ENCODE data around the gene CYS1. TPM values are rescaled to one million over a fixed set of nuclear protein-coding genes. Genes with fewer than 3 reads are reported as not detected.

CYS1 gene
- total and polyA plus RNA-seq, 2 of the 13 experiments (the other 11 are each of a cell fraction or from before 2014, with no cell fraction given): 0.04 TPM; not detected in 1

DNA sequence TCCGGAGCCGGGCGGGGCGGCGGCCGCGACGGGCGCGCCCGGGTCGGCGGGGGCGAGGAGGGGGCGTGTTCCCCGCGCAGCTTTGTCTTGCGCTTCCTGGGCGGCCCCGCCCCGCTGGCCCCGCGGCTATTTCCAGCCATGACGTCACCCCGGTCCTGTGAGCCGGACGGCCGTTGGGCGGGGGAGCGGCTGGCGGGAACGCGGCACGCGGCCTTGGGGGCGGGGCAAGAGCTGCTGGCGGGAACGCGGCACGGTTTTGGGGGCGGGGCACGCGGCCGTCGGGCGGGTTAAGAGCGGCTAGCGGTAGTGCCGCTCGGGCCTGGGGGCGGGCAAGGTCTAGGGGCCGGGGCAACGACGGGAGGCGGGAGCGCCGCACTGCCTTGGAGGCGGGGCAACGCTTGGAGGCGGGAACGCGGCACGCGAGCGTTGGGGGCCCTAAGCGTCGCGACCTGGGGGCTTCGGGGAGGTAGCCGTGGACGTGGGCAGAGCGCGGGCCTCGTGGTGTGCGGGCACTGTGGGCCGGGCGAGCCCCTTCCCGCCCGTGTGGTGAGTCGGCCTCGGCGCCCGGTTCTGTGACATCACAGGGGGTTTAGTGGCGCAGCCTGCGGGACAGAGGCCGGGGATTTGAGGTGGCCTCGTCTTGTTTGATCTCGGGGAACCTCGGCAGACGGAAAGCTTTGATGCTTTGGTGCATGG is 36.2 kb downstream of the CYS1 start (continued):
- no peak for TF ChIP-seq KAT2B (IDR thresholded peaks at IDR 0.05; ENCODE audit: borderline replicate concordance, low read depth, low read length)
- no peak for TF ChIP-seq EZH2 (conservative IDR thresholded peaks at IDR 0.05; ENCODE audit: low read depth, low read length)
- no peak for TF ChIP-seq PBX3 (CRISPR knock-in tag; IDR thresholded peaks at IDR 0.05; ENCODE audit: borderline replicate concordance)
- TF ChIP-seq, protein P1, sequence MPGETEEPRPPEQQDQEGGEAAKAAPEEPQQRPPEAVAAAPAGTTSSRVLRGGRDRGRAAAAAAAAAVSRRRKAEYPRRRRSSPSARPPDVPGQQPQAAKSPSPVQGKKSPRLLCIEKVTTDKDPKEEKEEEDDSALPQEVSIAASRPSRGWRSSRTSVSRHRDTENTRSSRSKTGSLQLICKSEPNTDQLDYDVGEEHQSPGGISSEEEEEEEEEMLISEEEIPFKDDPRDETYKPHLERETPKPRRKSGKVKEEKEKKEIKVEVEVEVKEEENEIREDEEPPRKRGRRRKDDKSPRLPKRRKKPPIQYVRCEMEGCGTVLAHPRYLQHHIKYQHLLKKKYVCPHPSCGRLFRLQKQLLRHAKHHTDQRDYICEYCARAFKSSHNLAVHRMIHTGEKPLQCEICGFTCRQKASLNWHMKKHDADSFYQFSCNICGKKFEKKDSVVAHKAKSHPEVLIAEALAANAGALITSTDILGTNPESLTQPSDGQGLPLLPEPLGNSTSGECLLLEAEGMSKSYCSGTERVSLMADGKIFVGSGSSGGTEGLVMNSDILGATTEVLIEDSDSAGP (CRISPR knock-in tag; IDR thresholded peaks at IDR 0.05; ENCODE audit: borderline replicate concordance): no peak; the same call in 1 of the 2 replicates
- no peak for TF ChIP-seq ZNF12 (CRISPR knock-in tag; IDR thresholded peaks at IDR 0.05)
- TF ChIP-seq, protein P2, sequence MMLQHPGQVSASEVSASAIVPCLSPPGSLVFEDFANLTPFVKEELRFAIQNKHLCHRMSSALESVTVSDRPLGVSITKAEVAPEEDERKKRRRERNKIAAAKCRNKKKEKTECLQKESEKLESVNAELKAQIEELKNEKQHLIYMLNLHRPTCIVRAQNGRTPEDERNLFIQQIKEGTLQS (CRISPR knock-in tag; IDR thresholded peaks at IDR 0.05): peak; percentile 75; the same call in 1 of the 2 replicates
- TF ChIP-seq POGZ (CRISPR knock-in tag; IDR thresholded peaks at IDR 0.05): no peak; the same call in 1 of the 2 replicates
- no peak for TF ChIP-seq SMAD3 (CRISPR knock-in tag; IDR thresholded peaks at IDR 0.05)
- TF ChIP-seq ZNF451 (CRISPR knock-in tag; IDR thresholded peaks at IDR 0.05): 0 out of 2 replicates have a peak, but pooled peaks have one; percentile 68
- no peak for TF ChIP-seq ZNF431 (CRISPR knock-in tag; IDR thresholded peaks at IDR 0.05; ENCODE audit: borderline replicate concordance, low read depth)
- no peak for TF ChIP-seq ZNF326 (CRISPR knock-in tag; IDR thresholded peaks at IDR 0.05; ENCODE audit: borderline replicate concordance)
- no peak for TF ChIP-seq GTF2F1 (IDR thresholded peaks at IDR 0.05; ENCODE audit: low read length)
- no peak for TF ChIP-seq MED8 (CRISPR knock-in tag; IDR thresholded peaks at IDR 0.05; ENCODE audit: insufficient replicate concordance)
- peak; percentile 21; the same call in 1 of the 2 replicates for TF ChIP-seq HOXA7 (CRISPR knock-in tag; IDR thresholded peaks at IDR 0.05)
- TF ChIP-seq ZNF737 (CRISPR knock-in tag; IDR thresholded peaks at IDR 0.05; ENCODE audit: borderline replicate concordance): no peak
- 0 out of 2 replicates have a peak, but pooled peaks have one; percentile 40 for TF ChIP-seq KDM5B (CRISPR knock-in tag; IDR thresholded peaks at IDR 0.05; ENCODE audit: borderline replicate concordance)
- no peak for TF ChIP-seq HMGA1 (CRISPR knock-in tag; conservative IDR thresholded peaks at IDR 0.05)
- TF ChIP-seq NFAT5 (CRISPR knock-in tag; IDR thresholded peaks at IDR 0.05): 0 out of 2 replicates have a peak, but pooled peaks have one; percentile 51
- TF ChIP-seq ZNF256 (CRISPR knock-in tag; conservative IDR thresholded peaks at IDR 0.05): no peak
- TF ChIP-seq XRCC5 (optimal IDR thresholded peaks at IDR 0.05; ENCODE audit: low read length): no peak
- TF ChIP-seq RNF2 (conservative IDR thresholded peaks at IDR 0.05; ENCODE audit: low read depth): 0 out of 2 replicates have a peak, but pooled peaks have one; percentile 25
- TF ChIP-seq PAX8 (CRISPR knock-in tag; IDR thresholded peaks at IDR 0.05; ENCODE audit: borderline replicate concordance): no peak; the same call in 1 of the 2 replicates

All from HepG2 (cell line).